Left lung (tissue), 10 donors: ENCODE results near the gene IL17D. TPM values are rescaled to one million over a fixed set of nuclear protein-coding genes. Genes with fewer than 3 reads are reported as not detected.

ENCODE experiments used
- ATAC-seq: fragments of 200-7000 bp; cut with Tn5 transposase; one replicate; pipeline ENCODE4 v1.9.1; 2020; ENCODE audit warnings: moderate library complexity
- DNase-seq, 4 donors: peaks; one replicate each; pipeline ENCODE4 v3.0.0-alpha.2; 2013 to 2020
- H3K27ac ChIP-seq, 2 donors: fragments of 200-600 bp; sonication (generic) in 1 of 2; one replicate each; pipeline versions ENCODE4 v1.5.0 to v1.8.0; 2020 to 2021
- H3K27me3 ChIP-seq, 2 donors: fragments of 200-600 bp; sonication (generic) in 1 of 2; one replicate each; pipeline versions ENCODE4 v1.5.0 to v1.8.0; 2020 to 2021
- H3K36me3 ChIP-seq, 2 donors: fragments of 200-600 bp; sonication (generic) in 1 of 2; one replicate each; pipeline versions ENCODE4 v1.5.0 to v1.8.0; 2020 to 2021
- H3K4me1 ChIP-seq, 2 donors: fragments of 200-600 bp; one replicate each; pipeline ENCODE4 v1.8.0; 2021
- H3K4me3 ChIP-seq, 2 donors: fragments of 200-600 bp; sonication (generic) in 1 of 2; one replicate each; pipeline versions ENCODE4 v1.5.0 to v1.8.0; 2020 to 2021; ENCODE audit warnings: mild to moderate bottlenecking in 1 of 2
- H3K9me3 ChIP-seq, 2 donors: fragments of 200-600 bp; sonication (generic) in 1 of 2; one replicate each; pipeline versions ENCODE4 v1.5.0 to v1.8.0; 2020 to 2021
- CTCF ChIP-seq, 2 donors: fragments of 200-600 bp; sonication (generic) in 1 of 2; IDR thresholded peaks; one replicate each; pipeline versions ENCODE4 v1.5.0 to v1.8.0; 2021; ENCODE audit warnings: antibody characterized with exemption in 2 of 2
- intact Hi-C, 2 donors: fragments of 100-400 bp; cut with DNase I; formaldehyde crosslinking; loops; one replicate each; pipeline versions ENCODE4 v1.11.2 to v1.14.2; 2022
- polyA plus RNA-seq, 6 donors: library from polyadenylated mRNA; unstranded; fragments of 120-200 nt; gene quantifications; one replicate each; pipeline ENCODE4 v1.2.1, GENCODE V29; 2013; ENCODE audit not compliant: insufficient read length in 6 of 6
- total RNA-seq, 2 donors: library from RNA; stranded (reverse); fragmentation: NEBNext Ultra II Directional; extraction: Animal tissue kit (Norgen Biotek cat#: 25700); gene quantifications; one replicate each; pipeline ENCODE4 v1.2.1, GENCODE V29; 2021
- donor health status: DM: no; HTN: yes; CAD: no.
- donor health status: DM: no; HTN: no; CAD: no.

Gene IL17D
- total and polyA plus RNA-seq, 8 donors: 1.1 to 12.2 (median 8.7) TPM

- peaks cover 0 to 14% of the 10 kb centered on the region in 2 donors for H3K4me1 ChIP-seq
- H3K27me3 ChIP-seq: peaks cover 6 to 19% of the 10 kb centered on the region in 2 donors
- no peaks in the 10 kb centered on the region for H3K9me3 ChIP-seq
- no peak overlapping the region for H3K27ac ChIP-seq
- TF ChIP-seq CTCF (IDR thresholded peaks at IDR 0.05): no peak
- no peak for ATAC-seq
- no peaks in the 10 kb centered on the region for H3K36me3 ChIP-seq
- H3K4me3 ChIP-seq: no peak overlapping the region
- no peak for DNase-seq
- intact Hi-C loops: no loop called here
These were observed 3.2 kb downstream of the IL17D start for GRCh38 chr13:20706661-20707060.

DNA sequence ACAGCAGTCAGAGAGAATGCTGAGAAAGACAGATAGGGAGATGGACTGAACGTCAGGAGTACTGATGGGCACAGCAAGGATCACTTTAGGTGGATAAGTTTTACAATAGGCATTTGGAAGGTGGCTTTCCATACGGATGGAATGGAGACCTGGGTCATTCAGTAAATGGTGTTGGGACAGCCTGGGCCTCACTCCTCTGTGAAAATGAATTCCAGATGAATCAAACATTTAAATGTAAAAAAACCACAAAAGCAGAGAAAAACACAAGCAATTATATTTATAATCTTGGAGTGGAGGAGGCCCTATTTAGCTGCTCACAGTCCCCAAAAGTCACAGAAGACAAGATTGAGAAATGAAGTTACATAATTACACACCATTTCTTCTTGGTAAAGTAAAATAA, 4.7 kb downstream of the IL17D start:
- intact Hi-C loops: no loop called here
- DNase-seq: no peak
- Histone ChIP-seq H3K9me3 (no peaks in the 10 kb centered on the region), H3K4me1 (peaks cover 0 to 12% of the 10 kb centered on the region in 2 donors), H3K27me3 (peaks cover 0 to 3% of the 10 kb centered on the region in 2 donors), H3K4me3 (no peak overlapping the region), H3K27ac (no peak overlapping the region), H3K36me3 (no peaks in the 10 kb centered on the region)
- TF ChIP-seq CTCF (IDR thresholded peaks at IDR 0.05): no peak
- ATAC-seq: no peak

- intact Hi-C loops: no loop called here
- ATAC-seq: no peak
These were observed 5.9 kb downstream of the IL17D start for GRCh38 chr13:20709369-20709768.

GRCh38 chr13:20709782-20710181, 6.3 kb downstream of the IL17D start:
- H3K4me3 ChIP-seq: no peak overlapping the region
- no peaks in the 10 kb centered on the region for H3K36me3 ChIP-seq
- H3K27ac ChIP-seq: no peak overlapping the region
- no peaks in the 10 kb centered on the region for H3K27me3 ChIP-seq
- no peak for TF ChIP-seq CTCF (IDR thresholded peaks at IDR 0.05)
- no peaks in the 10 kb centered on the region for H3K9me3 ChIP-seq
- H3K4me1 ChIP-seq: peaks cover 6 to 11% of the 10 kb centered on the region in 2 donors
- intact Hi-C loops: loop anchor here in 1 of 2 donors (10.0 kb wide), 1 partner anchor 215 kb away; no protein-coding TSS in a partner anchor
- DNase-seq: no peak
- ATAC-seq: no peak

More at GRCh38 chr13:20709369-20709768, 5.9 kb downstream of the IL17D start:
- H3K36me3 ChIP-seq: no peaks in the 10 kb centered on the region
- no peaks in the 10 kb centered on the region for H3K9me3 ChIP-seq
- no peak overlapping the region for H3K27ac ChIP-seq
- no peak for TF ChIP-seq CTCF (IDR thresholded peaks at IDR 0.05)
- no peak overlapping the region for H3K4me3 ChIP-seq
- no peak for DNase-seq
- peaks cover 6 to 11% of the 10 kb centered on the region in 2 donors for H3K4me1 ChIP-seq
- H3K27me3 ChIP-seq: no peaks in the 10 kb centered on the region

DNA sequence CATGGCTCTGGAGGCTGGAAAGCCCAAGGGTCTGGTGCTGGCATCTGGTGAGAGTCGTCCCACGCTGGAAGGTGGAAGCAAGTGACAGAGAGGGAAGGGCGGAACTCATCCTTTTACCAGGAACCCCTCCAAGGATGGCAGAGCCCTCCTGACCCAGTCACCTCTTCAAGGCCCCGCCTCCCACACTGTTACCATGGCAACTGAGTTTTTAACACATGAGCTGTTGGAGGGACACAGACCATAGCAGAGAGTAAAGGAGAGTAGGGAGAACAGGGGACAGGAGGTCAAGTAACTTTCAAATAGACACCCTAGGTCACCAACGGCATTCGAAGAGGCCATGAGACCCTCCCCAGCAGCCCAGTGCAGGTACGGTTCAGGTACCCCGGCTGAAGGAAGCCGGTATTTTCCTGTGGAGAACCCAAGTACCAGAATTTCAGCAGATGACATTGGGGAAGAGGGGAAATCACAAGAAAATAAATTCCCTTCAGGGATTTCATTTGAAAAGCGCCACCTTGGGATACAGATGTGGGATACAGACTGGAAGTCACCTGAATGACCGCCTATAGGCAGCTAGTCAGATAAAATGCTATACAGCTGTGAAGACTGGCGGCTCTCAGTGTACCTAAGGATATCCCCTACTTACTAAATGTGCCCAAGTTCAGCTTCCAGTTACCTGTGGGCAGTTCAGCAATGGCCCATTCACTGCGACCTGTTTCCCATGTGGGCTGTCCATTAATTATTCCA, 8.0 kb downstream of the IL17D start:
- Histone ChIP-seq H3K4me1 (peaks cover 6 to 11% of the 10 kb centered on the region in 2 donors), H3K4me3 (no peak overlapping the region), H3K36me3 (no peaks in the 10 kb centered on the region), H3K9me3 (no peaks in the 10 kb centered on the region), H3K27ac (no peak overlapping the region), H3K27me3 (no peaks in the 10 kb centered on the region)
- ATAC-seq (peak; percentile 15), DNase-seq (no peak)
- TF ChIP-seq CTCF (IDR thresholded peaks at IDR 0.05): no peak
- intact Hi-C loops: loop anchor here in 1 of 2 donors (10.0 kb wide), 1 partner anchor 213 kb away; no protein-coding TSS in a partner anchor
